Keratinocyte (primary cell): Measurements from ENCODE around the gene THAP11.

Experiments
- EZH2 ChIP-seq: IDR thresholded peaks from one replicate; pipeline ENCODE4 v1.6.1; 2012; ENCODE audit warnings: inconsistent platforms, mild to moderate bottlenecking, low read length, moderate library complexity
- TF ChIP-seq, protein P1 (sequence below), 3 experiments: IDR thresholded peaks in 1 of 3; conservative IDR thresholded peaks in 1 of 3; optimal IDR thresholded peaks in 1 of 3; 2 replicates in 2 of 3; 3 replicates in 1 of 3; pipeline versions ENCODE3 to v1.5.1; 2011; ENCODE audit warnings: low read length in 3 of 3, mild to moderate bottlenecking in 3 of 3, moderate library complexity in 2 of 3, control low read depth in 1 of 3, inconsistent platforms in 1 of 3; ENCODE audit not compliant: insufficient read depth in 2 of 3; ENCODE audit errors: extremely low read depth in 1 of 3

DNA sequence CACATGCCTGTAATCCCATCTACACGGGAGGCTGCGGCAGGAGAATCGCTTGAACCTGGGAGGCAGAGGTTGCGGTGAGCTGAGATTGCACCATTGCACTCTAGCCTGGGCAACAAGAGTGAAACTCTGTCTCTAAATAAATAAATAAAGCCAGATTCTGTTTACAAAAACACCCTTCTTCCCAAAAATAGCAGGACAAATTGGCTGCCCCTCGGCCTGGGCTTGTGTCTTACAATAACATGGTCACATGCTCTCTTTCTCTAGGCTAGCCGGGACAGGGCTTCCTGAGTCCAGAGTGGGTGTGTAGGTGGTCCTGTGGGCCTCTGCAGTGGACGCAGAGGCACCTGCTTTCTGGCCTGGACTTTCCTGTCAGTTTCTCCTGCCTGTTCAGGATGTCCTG is 27.5 kb downstream of the THAP11 start:
- TF ChIP-seq, protein P1, sequence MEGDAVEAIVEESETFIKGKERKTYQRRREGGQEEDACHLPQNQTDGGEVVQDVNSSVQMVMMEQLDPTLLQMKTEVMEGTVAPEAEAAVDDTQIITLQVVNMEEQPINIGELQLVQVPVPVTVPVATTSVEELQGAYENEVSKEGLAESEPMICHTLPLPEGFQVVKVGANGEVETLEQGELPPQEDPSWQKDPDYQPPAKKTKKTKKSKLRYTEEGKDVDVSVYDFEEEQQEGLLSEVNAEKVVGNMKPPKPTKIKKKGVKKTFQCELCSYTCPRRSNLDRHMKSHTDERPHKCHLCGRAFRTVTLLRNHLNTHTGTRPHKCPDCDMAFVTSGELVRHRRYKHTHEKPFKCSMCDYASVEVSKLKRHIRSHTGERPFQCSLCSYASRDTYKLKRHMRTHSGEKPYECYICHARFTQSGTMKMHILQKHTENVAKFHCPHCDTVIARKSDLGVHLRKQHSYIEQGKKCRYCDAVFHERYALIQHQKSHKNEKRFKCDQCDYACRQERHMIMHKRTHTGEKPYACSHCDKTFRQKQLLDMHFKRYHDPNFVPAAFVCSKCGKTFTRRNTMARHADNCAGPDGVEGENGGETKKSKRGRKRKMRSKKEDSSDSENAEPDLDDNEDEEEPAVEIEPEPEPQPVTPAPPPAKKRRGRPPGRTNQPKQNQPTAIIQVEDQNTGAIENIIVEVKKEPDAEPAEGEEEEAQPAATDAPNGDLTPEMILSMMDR (optimal IDR thresholded peaks at IDR 0.05 in 1 of 3, IDR thresholded peaks at IDR 0.05 in 1 of 3, conservative IDR thresholded peaks at IDR 0.05 in 1 of 3; ENCODE audit: extremely low read depth in 1 of 3, insufficient read depth in 2 of 3, low read length in 3 of 3), result no peak
- no peak for TF ChIP-seq EZH2
